ENCODE results near the gene TBL1X. TPM values are rescaled to one million over a fixed set of nuclear protein-coding genes. Genes with fewer than 3 reads are reported as not detected.

TBL1X gene
- total and polyA plus RNA-seq, 8 donors = 4.7 to 53.1 (median 9.5) TPM

DNA sequence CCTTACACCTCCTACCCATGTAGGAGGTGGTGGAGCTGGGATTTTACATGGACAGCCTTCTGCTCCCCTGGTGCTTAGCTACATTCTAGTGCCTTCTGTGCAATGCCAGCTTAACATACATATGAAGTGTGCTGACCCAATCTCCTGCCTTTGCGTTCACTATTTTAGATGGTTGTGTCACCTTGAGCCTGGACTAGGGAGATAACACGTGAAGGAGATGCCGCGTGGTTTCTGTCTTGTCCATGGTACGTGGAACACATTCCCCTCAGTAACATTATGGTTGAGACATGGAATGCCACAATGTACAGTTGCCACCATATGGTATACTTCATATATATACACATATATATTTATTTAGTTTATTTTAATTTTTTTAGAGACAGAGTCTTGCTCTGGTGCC lies 54.0 kb downstream of the TBL1X start:
- Histone ChIP-seq H3K27me3 (no peaks in the 10 kb centered on the region), H3K4me1 (no peaks in the 10 kb centered on the region), H3K27ac (no peak overlapping the region), H3K4me3 (no peak overlapping the region), H3K36me3 (no peaks in the 10 kb centered on the region), H3K9me3 (no peaks in the 10 kb centered on the region)
- 93 to 97% (median 95%) methylated on average over 5 of the region's 5 CpGs for WGBS, 5 donors
- intact Hi-C loops (cut with DNase I; ENCODE audit: low total_unique reads) = no loop called here
- no peak for TF ChIP-seq EP300 (IDR thresholded peaks at IDR 0.05)
- TF ChIP-seq, protein P1, sequence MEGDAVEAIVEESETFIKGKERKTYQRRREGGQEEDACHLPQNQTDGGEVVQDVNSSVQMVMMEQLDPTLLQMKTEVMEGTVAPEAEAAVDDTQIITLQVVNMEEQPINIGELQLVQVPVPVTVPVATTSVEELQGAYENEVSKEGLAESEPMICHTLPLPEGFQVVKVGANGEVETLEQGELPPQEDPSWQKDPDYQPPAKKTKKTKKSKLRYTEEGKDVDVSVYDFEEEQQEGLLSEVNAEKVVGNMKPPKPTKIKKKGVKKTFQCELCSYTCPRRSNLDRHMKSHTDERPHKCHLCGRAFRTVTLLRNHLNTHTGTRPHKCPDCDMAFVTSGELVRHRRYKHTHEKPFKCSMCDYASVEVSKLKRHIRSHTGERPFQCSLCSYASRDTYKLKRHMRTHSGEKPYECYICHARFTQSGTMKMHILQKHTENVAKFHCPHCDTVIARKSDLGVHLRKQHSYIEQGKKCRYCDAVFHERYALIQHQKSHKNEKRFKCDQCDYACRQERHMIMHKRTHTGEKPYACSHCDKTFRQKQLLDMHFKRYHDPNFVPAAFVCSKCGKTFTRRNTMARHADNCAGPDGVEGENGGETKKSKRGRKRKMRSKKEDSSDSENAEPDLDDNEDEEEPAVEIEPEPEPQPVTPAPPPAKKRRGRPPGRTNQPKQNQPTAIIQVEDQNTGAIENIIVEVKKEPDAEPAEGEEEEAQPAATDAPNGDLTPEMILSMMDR (IDR thresholded peaks at IDR 0.05) = no peak
- no peak for DNase-seq

DNA sequence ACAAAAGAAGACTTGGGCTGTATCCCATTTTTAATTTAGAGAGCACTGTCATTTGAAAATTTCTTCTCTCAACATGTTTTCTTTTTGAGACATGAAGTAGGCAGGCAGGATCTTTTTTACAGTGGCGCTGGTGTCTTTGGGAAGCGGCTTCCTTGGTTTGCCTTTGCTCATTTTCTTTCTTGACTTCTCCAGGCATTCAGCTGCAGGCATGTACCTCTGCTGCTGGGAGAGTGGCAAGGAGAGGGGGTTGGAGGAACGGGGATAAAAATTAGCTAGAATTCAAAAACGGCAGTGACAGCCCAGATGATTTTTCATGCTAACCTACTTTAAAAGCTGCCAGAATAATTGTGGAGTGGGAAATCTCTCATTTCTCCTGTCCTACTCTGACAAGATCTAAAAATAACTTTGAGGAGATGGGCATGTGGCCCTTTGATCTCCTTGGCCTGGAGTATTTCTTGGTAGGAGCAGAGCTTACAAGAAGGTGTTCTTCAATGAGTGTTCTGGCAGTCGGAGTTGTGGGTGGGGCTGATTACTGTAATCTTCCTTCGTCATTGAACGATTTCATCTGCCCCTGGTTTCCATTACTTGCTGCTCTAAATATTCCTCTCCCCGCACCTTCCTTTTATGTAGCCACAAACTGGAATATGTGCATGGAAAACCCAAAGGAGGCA lies 54.8 kb downstream of the TBL1X start:
- Histone ChIP-seq H3K4me3 (no peak overlapping the region), H3K27ac (peak overlapping the region in 1 of 5 donors; percentile 57), H3K27me3 (no peaks in the 10 kb centered on the region), H3K9me3 (no peaks in the 10 kb centered on the region), H3K4me1 (no peaks in the 10 kb centered on the region), H3K36me3 (no peaks in the 10 kb centered on the region)
- TF ChIP-seq POLR2AphosphoS5 (IDR thresholded peaks at IDR 0.05) (no peak), EP300 (IDR thresholded peaks at IDR 0.05) (no peak), POLR2A (IDR thresholded peaks at IDR 0.05) (no peak)
- WGBS, 5 donors = 66 to 81% (median 74%) methylated on average over 7 to 8 of the region's 8 CpGs
- DNase-seq = peak in 1 of 2 donors; percentile 65
- intact Hi-C loops (cut with DNase I; ENCODE audit: low total_unique reads) = no loop called here

DNA sequence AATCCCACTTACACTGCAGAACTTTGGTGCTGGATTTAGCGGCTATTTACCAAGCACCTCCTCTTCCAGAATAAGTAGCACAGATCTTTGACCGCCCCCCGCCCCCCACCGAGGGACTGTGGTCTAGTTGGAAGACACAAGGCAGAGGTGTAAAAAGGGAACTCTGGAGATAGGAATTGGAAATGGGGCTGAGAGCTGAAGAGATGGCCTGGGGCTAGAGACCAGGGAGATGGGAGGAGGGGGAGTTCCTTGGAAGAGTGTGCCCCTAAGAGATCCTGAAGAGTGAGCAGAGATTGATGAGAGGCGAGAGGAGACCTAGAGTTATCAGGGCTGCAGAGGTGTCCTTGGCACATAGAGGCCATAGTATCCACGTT lies 55.3 kb downstream of the TBL1X start:
- no peaks in the 10 kb centered on the region for H3K27me3 ChIP-seq
- peak overlapping the region in 1 of 5 donors; percentile 57 for H3K27ac ChIP-seq
- no peak for DNase-seq
- TF ChIP-seq EP300 (IDR thresholded peaks at IDR 0.05) (no peak), POLR2A (IDR thresholded peaks at IDR 0.05) (no peak)
- WGBS, 5 donors = 66 to 91% (median 88%) methylated on average over 3 to 6 of the region's 6 CpGs
- H3K36me3 ChIP-seq = no peaks in the 10 kb centered on the region
- H3K4me1 ChIP-seq = no peaks in the 10 kb centered on the region
- no peak overlapping the region for H3K4me3 ChIP-seq
- H3K9me3 ChIP-seq = no peaks in the 10 kb centered on the region
- intact Hi-C loops (cut with DNase I; ENCODE audit: low total_unique reads) = no loop called here

DNA sequence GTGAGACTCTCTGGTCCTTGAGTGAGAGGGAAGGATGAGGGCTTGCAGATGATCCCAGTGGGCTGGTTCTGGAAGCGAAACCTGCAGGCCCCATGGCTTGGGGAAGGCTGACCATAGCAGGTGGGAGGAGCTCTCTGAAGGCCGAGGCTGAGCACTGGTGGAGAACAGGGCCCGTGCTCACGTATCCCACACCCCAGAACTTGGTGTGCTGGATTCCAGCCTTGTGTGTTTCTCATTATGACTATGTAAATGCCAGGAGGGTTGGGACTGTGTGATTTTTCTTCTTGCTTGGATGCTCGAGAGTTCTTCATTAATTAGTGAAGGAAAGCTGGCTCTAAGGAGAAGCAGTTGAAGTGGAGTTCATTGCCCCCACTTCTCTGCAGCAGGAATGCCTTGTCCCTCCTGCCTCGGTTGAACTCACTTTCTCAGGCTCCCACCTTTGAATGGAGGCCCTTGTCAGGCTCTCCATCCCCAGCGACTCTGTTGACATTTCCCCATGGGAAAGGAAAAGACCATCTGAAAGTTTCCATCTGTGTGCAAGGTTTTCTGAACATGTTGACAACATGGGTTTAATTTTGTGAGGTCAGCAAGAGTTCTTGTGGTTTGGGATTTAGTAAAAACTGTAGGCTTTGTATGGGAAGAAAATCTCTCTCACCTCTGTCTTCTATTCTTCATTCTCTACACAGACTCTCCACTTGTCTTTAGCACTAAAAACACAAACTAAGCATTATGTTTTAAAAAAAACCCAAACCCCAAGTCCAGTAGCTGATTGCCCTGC lies 57.7 kb downstream of the TBL1X start:
- no peak for TF ChIP-seq EP300 (IDR thresholded peaks at IDR 0.05)
- no peak for TF ChIP-seq POLR2AphosphoS5 (IDR thresholded peaks at IDR 0.05)
- TF ChIP-seq, protein P1 (IDR thresholded peaks at IDR 0.05) = no peak
- no peak for TF ChIP-seq POLR2A (IDR thresholded peaks at IDR 0.05)
- Histone ChIP-seq H3K27me3 (no peaks in the 10 kb centered on the region), H3K4me3 (no peak overlapping the region), H3K27ac (no peak overlapping the region), H3K9me3 (no peaks in the 10 kb centered on the region), H3K36me3 (no peaks in the 10 kb centered on the region), H3K4me1 (peaks cover 0 to 8% (median 0%) of the 10 kb centered on the region in 4 donors)
- intact Hi-C loops (cut with DNase I; ENCODE audit: low total_unique reads) = no loop called here
- 79 to 96% (median 87%) methylated on average over 4 to 7 of the region's 7 CpGs for WGBS, 5 donors
- DNase-seq = no peak

DNA sequence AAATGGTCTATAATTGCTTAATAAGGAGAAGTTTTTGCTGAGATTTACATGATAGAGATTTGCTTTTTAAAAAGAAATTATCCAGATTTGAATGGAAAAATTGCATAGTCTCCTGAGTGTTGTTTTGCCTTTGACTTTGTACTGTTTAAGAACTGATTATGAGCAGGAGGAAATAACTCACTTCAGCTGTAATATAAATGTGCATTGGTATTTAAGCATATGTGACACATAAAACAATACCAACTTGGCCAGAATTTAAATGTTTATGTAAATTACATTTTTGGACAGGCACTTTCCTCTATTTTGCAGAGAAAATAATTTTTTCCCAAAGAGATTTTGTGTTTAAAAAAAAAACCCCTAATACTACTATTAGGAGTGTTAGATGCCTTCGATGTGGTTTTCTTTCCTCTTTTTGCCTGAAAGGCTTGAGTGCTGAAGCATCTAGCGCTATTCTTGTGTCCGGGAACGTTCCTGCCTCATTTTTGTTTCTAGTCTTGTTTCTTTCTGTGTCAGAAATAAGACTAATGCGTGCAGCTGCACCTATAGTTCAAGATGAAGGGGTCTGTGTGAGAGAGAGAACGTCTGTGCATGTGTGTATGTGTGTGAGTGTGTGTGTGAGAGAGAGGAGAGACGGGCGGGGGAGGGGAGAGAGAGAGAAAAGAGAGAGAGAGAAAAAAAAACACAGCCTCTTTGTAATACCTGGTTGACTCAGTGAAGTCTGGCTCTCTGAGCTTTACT lies 60.8 kb downstream of the TBL1X start:
- Histone ChIP-seq H3K4me1 (peaks cover 0 to 10% (median under 1%) of the 10 kb centered on the region in 4 donors), H3K27me3 (no peaks in the 10 kb centered on the region), H3K4me3 (no peak overlapping the region), H3K27ac (no peak overlapping the region), H3K9me3 (no peaks in the 10 kb centered on the region), H3K36me3 (no peaks in the 10 kb centered on the region)
- intact Hi-C loops (cut with DNase I; ENCODE audit: low total_unique reads) = no loop called here
- DNase-seq = peak in 1 of 2 donors; percentile 31
- no peak for TF ChIP-seq POLR2AphosphoS5 (IDR thresholded peaks at IDR 0.05)
- TF ChIP-seq, protein P1 (IDR thresholded peaks at IDR 0.05) = no peak
- TF ChIP-seq POLR2A (IDR thresholded peaks at IDR 0.05) = no peak
- TF ChIP-seq EP300 (IDR thresholded peaks at IDR 0.05) = no peak
- 48 to 56% (median 55%) methylated on average over 8 of the region's 8 CpGs for WGBS, 5 donors

Measured in stomach (tissue), 9 donors.